ENCODE data around the gene DDX42.

The DDX42 gene

DNA sequence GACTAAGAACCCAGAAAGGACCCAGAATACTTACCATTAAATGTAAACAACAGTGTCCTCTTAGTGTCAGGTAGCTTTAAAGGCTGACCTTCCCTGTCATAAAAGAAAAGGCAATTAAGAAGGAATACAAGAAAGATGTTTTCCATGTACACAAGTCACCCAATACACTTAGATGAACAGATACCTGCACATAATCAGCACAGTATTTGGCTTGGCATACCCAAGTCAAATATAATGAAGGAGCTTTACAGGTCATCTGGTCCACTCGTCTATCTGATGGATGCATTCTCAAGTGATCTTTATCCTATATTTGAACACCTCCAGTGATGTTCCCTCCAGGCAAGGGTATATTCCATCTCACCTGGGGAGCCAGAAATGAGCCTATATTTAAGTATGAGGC, 21.3 kb upstream of the DDX42 start:
- TF ChIP-seq, protein P1, sequence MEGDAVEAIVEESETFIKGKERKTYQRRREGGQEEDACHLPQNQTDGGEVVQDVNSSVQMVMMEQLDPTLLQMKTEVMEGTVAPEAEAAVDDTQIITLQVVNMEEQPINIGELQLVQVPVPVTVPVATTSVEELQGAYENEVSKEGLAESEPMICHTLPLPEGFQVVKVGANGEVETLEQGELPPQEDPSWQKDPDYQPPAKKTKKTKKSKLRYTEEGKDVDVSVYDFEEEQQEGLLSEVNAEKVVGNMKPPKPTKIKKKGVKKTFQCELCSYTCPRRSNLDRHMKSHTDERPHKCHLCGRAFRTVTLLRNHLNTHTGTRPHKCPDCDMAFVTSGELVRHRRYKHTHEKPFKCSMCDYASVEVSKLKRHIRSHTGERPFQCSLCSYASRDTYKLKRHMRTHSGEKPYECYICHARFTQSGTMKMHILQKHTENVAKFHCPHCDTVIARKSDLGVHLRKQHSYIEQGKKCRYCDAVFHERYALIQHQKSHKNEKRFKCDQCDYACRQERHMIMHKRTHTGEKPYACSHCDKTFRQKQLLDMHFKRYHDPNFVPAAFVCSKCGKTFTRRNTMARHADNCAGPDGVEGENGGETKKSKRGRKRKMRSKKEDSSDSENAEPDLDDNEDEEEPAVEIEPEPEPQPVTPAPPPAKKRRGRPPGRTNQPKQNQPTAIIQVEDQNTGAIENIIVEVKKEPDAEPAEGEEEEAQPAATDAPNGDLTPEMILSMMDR (IDR thresholded peaks at IDR 0.05; ENCODE audit: low read depth, low read length) = no peak

DNA sequence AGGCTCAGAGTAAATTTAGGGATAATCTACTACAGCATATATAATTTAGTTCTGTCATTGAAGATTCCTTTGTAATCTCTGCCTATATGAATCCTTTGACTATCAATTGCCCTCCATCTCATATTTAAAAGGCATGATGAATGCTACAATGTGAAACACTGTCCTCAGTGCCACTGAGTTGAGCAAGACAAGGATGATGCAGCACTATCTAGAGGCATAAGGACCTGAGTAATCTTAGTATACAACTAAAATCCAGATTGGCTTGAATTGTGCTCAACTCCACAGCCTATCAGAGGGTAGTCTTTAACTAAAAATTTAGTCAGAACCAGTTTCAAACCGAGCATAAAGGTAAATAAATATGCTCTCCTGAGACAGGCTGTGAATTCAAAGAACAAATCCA, 20.8 kb upstream of the DDX42 start:
- TF ChIP-seq, protein P1 (IDR thresholded peaks at IDR 0.05; ENCODE audit: low read depth, low read length) = no peak
- no peak for DNase-seq (ENCODE audit: extremely low read depth, low read depth)

More for the DNA sequence above, 21.3 kb upstream of the DDX42 start:
- DNase-seq (ENCODE audit: extremely low read depth, low read depth) = no peak

DNA sequence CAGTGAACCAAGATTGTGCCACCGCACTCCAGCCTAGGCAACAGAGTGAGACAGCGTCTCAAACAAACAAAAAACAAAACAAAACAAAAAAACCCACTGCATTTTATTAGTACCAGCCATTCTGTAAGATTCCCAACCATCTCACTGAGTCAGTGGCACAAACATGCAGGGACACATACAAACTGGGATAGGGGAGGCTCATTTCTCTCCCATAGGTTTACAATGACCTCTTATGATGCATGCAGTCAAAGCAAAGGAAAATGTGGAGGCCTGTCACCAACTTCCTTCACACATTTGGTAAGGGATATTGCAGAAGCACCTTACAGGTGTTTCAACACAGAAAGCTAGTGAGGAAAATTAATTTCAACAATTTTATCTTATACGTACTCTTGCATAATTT, 19.9 kb upstream of the DDX42 start:
- TF ChIP-seq, protein P1 (IDR thresholded peaks at IDR 0.05; ENCODE audit: low read depth, low read length) = no peak
- no peak for DNase-seq (ENCODE audit: extremely low read depth, low read depth)

DNA sequence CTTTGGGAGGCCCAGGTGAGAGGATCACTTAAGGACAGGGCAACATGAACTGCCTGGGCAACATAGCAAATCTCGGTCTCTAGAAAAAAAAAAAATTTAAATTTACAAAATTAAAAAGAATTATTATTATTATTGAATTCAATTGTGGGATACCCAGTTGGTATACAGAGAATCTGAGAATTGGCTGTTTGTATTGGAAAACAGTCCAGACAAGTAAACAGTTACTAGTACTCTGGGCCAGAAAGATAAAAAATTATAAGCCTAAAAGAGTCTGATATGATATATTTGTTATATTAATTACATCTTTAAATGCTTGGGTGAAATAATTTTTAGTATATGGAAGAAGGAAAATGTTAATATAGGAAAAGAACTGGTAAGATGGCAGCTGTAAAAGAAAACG, 15.5 kb upstream of the DDX42 start:
- TF ChIP-seq, protein P1 (IDR thresholded peaks at IDR 0.05; ENCODE audit: low read depth, low read length) = no peak
- DNase-seq (ENCODE audit: extremely low read depth, low read depth) = no peak

DNA sequence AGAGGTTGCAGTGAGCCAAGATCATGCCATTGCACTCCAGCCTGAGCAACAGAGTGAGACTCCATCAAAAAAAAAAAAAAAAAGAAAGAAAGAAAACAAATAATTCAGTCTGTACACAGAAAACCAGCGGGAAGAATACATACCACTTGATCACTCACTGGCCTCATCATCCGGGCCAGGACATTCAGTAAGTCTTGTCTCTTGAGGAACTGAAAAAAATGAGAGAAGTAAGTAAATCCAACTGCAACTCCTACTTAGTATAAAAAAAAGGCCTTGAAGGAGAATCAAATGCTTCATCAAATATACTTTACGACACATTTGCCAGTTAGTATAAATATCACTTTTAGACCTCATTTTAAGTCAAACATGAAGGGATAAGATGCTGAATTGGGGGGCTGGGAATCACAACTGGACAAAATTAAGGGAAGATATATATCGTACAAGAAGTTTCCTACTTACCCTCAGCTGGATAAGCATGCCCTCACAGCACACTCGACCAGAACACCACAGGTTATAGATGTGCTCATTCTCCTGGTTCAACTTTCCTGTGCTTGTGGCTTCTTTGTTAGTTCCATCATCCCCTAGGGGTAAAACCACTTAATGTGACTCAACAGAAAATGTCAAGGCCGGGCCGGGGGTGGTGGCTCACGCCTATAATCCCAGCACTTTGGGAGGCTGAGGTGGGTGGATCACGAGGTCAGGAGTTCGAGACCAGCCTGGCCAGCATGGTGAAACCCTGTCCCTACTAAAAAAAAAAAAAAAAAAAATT, 13.0 kb upstream of the DDX42 start:
- DNase-seq (ENCODE audit: extremely low read depth, low read depth) = no peak

DNA sequence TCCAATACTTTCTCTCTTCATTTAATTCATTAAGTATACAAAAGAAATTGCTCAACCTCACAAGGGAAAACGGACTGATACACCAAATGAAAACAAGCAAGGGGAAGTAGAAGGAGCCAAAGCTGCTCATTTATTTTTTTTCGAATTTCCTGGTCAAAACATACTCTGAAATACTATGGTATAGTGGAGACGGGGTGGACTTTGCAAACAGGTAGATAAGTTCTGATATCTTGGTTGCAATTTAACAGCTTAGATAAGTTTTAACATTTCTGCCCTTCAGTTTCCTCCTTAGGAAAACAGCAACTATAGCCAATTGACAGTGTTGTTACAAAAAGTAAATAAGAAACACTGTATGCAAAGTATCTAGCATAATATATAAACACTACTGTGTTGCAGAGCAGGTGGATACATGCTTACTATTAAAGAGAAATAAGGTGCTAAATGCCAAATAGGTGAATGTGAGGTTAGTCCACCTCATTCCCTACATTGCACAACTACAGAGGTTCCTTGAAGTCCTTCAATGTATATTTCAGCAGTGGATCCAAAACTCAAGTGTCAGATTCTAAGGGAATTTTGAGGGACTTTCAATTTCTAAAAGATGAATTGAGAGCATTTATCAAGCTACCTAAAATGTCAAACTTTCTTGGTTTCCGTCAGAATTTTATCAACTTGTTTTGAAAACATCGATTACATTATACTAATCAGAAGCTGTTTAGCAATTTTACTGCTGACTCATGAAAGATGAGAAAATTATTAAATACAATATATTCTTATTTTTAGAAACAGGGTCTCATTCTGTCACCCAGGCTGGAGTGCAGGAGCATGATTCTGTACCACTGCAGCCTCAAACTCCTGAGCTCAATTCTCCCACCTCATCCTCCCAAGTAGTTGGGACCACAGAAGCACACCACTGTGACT, 11.6 kb upstream of the DDX42 start:
- no peak for DNase-seq (ENCODE audit: extremely low read depth, low read depth)
- TF ChIP-seq, protein P1 (IDR thresholded peaks at IDR 0.05; ENCODE audit: low read depth, low read length) = no peak

More for the DNA sequence above, 13.0 kb upstream of the DDX42 start:
- TF ChIP-seq, protein P1 (IDR thresholded peaks at IDR 0.05; ENCODE audit: low read depth, low read length) = no peak

DNA sequence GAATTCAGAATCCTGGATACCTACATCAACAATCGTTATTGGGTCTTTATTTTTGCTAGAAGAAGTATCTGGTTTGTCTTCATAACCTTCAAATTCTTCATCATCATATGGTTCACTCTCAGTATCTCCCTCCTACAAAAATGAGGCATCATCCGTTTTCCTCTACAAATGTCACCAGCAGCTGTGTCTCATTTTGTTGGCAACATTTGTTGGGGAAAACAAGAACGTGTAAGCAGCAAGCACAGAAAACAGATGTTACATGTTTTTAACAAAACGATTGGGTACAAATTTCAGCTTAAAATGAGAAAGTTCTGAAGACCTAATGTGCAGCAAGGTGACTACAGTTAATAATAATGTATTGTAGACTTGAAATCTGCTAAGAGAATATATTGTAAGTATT, 9.3 kb upstream of the DDX42 start:
- DNase-seq (ENCODE audit: extremely low read depth, low read depth) = no peak
- TF ChIP-seq, protein P1 (IDR thresholded peaks at IDR 0.05; ENCODE audit: low read depth, low read length) = no peak

Data from AG09319 (cell line).